Esophagus squamous epithelium (tissue), 4 donors: ENCODE measurements around the gene SPEG.

Source experiments
- POLR2A ChIP-seq, 4 donors: fragments of 450-650 bp; IDR thresholded peaks; one replicate each; pipeline ENCODE4 v1.6.1; 2017; ENCODE audit warnings: antibody characterized with exemption in 4 of 4, mild to moderate bottlenecking in 4 of 4, moderate library complexity in 3 of 4
- TF ChIP-seq, protein P1 (sequence below), 6 experiments: fragments of 450-650 bp in 4 of 6; fragments of 200-600 bp in 2 of 6; sonication (generic) in 2 of 6; IDR thresholded peaks; one replicate each; pipeline ENCODE4 v1.5.1; 2016 to 2019; ENCODE audit warnings: antibody characterized with exemption in 6 of 6, mild to moderate bottlenecking in 4 of 6, moderate library complexity in 4 of 6

DNA sequence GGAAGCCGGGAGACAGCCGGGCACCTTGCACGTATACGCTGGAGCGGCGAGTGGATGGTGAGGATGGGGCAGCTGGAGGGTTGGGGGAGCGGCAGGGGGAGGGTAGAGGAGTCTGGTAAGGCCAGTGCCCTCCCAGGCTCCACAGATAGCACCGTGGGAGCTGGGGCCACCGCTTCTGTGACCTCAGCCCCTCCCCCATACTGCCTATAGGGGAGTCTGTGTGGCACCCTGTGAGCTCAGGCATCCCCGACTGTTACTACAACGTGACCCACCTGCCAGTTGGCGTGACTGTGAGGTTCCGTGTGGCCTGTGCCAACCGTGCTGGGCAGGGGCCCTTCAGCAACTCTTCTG, 54.2 kb downstream of the SPEG start:
- no peak for TF ChIP-seq POLR2A (IDR thresholded peaks at IDR 0.05)
- TF ChIP-seq, protein P1, sequence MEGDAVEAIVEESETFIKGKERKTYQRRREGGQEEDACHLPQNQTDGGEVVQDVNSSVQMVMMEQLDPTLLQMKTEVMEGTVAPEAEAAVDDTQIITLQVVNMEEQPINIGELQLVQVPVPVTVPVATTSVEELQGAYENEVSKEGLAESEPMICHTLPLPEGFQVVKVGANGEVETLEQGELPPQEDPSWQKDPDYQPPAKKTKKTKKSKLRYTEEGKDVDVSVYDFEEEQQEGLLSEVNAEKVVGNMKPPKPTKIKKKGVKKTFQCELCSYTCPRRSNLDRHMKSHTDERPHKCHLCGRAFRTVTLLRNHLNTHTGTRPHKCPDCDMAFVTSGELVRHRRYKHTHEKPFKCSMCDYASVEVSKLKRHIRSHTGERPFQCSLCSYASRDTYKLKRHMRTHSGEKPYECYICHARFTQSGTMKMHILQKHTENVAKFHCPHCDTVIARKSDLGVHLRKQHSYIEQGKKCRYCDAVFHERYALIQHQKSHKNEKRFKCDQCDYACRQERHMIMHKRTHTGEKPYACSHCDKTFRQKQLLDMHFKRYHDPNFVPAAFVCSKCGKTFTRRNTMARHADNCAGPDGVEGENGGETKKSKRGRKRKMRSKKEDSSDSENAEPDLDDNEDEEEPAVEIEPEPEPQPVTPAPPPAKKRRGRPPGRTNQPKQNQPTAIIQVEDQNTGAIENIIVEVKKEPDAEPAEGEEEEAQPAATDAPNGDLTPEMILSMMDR (IDR thresholded peaks at IDR 0.05), result no peak
